ENCODE measurements around the gene CCDC137.

Gene CCDC137

DNA sequence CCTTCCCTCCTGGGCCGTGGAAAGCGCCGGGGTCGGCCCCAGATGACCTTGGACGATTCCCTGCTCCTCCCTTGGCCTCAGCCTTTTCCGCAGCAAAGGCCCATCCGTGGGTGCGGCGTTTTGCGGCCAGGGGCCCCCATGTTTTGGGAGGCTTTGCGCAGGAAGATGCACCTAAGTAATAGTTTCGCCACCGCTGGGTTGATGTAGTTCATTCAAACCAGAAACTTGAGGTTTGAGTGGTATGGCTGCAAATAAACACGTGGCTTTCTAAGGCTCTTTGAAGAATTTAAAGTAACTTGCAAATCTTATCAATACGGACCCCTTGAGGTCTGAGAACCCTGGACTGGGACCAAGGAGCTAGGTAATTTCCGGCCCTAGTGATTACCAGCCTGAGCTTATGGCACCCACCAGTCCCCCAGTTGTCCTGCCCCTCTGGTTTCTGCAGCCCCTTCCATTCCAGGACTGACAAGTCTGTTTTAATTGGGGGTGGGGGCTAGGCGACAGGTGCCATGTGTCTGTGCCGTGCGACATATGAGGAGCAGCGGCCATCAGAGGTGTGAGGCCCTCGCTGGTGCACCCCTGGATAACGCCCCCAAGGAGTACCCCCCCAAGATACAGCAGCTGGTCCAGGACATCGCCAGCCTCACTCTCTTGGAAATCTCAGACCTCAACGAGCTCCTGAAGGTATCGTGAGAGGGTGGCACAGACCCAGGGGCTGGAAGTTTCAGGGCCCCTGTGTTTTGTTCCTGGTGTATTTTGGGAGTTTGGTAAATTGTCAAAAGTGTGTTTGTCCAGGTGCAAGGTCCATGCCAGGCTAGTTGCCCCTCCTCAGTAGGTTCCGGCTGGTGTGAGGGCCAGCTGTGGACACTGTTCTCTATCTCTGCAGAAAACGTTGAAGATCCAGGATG lies 37.5 kb downstream of the CCDC137 start:
- no peak for DNase-seq

DNA sequence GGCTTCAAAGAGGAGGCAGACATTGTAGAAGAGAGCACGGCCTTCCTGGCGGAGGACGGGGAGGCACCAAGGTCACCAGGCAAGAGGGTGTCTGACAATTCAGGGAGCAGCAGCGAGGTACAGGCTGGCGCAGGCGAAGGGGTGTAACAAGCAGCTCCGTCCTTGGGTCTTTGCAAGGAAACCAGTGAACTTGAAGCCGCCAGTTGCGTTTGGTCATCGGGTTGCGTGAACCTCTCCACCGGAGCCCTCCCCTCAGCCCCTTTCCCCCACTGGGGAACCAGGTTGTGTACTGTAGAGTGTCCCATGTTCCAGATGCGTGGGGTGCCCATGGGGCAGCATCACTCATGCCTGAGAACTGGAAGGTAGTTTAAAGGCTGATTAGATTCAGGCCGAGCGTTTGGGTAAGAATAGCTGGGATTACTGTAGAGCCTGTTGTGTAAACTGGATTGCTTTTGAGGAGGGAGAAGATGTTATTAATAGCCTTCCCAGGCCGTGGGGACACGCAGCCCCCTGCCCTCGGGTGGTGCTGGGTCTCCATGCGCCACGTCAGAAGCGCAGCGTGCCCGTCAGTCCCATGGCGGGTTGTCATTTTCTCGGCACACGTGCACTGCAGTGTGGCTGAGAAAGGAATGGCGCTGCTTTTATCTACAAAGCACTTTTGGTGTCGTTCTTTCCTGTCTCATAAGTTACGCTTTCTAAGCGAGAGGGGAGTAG lies 39.1 kb downstream of the CCDC137 start:
- no peak for DNase-seq

DNA sequence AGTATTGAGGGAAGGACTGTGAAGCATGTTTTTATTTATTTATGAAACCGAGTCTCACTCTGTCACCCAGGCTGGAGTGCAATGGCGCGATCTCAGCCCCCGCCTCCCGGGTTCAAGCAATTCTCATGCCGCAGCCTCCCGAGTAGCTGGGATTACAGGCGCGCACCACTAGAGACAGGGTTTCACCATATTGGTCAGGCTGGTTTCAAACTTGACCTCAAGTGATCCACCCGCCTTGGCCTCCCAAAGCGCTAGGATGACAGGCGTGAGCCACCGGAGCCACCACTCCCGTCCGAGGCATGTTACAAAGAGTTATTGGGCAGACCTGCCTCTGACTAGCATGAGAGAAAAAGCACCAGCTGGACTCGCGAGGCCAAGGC lies 39.7 kb downstream of the CCDC137 start:
- no peak for DNase-seq

DNA sequence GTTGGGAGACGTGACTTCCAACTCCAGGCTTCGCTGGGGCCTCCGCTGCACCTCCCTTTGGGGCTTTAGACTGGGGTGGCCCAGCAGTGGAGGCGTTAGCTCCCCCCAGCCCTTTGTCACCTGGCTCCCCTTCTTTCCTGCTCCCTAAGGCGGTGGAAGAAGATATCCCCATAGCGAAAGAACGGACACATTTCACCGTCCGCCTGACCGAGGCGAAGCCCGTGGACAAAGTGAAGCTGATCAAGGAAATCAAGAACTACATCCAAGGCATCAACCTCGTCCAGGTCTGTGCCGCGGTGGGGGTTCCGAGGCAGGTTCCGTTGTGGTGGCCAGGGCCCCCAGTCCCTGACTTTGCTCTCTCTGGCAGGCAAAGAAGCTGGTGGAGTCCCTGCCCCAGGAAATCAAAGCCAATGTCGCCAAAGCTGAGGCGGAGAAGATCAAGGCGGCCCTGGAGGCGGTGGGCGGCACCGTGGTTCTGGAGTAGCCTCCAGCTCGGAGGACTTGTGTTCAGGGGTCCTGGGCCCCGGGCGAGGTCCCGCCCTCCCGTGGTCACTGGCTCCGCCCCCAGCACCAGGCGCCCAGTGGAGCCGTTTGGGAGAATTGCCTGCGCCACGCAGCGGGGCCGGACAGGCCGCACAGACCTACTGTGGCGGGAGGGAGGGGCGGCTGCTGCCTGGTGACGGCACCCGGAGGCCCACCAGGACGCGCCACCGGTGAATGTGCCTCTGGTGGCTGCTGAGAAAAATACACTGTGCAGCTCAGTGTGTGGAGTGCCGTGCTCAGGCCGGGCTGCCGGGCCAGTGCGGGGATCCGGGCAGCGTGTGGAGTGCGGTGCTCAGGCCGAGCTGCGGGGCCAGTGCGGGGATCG lies 40.5 kb downstream of the CCDC137 start:
- no peak for DNase-seq

DNA sequence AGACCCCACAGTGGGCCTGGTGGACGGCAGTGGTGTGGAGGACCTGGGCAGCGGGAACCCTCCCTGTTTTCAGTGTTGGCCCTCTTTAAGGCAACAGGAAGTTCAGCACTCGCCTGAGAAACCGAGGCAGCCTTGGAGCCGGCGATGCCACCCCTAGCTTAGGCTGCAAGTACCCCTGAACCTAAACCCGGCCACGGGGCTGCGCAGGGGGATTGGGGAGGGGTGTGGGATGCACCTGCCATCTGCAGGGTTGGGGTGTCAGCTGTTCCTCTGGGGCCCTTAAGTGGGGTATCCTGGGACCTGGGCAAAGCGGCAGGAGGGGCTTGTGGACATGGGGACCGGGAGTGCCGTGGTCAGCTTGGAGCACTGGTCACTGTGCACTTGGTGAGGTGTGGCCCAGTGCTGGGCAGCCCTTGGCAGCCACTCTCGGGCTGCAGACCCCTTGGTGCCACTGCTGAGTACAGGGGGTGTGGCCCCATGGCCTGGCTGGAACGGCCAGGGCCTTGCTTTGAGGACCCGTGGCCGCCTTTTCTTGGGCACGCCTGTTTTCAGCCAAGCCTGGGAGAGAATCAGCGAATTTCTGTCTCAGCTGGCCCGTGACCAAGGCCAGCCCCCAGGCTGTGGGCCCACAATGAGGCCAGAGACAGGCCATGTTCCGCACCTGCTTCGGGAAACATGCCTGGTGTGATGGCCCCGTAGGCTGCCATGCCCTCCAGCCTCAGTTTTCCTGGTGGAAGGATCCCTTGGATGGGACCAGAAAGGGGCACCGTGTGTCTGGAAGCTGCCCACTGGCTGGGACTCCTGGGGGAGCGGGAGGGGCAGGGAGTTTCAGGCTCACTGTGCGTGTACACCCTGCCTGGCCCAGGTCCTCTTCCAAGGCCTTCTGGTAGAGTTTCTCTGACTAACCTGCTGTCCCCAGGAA lies 41.4 kb downstream of the CCDC137 start:
- no peak for DNase-seq

DNA sequence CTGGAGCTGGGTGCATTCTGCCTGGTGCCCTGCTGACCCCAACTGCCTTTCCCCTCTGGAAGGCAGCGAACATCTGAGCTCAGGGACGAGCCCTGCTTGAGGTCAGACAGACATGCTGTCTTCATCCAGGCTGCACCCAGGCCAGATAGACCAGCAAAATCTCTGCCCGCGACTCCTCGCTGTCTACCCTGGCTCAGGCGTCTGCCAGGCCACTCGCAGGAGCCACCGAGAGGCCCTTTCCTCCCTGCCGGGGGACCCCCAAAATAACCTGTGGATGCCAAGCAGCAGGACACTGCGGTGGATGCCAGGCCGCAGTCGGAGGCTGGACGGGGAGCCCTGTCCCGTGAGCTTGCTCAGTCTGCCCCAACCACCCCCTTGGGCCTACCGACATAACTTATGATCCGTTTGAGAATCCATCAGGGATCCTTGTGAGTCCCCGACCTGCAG lies 42.2 kb downstream of the CCDC137 start:
- no peak for DNase-seq

DNA sequence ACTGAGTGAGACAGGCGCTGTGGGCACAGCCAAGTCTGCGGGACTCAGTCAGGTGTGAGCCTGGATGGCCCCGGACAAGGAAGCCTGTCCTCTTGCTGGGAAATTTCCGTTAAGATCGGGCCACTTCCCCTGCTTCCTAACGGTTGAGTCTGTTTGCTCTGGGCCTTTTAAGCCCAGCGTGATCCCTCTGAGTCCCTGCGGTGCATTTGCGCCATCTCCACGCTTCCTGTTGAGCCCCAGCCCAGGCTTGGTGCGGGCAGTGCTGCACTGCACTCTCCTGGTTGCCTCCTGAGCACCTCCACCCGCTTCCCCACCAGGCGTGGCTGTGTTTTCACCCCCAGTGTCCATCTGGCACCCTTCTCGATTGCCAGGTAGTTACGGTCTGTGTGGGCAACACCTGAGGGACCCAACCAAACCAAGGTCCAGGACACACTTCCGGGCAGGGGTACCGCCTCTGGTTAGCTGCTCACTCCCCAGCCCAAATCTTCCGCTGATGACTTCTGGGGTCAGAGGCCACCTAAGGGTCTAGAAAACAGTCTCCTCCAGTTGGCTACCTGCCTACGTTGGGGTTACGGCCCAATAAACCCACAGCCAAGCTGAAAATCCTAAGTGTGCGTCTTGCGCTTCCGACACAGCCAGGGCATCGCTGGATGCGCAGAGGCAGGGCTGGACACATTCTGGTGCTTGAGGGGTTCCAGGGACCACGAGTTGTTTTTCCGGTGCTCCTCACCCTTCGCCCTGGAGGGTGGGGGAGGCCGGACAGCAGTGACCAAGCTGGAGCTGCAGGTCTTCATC lies 44.2 kb downstream of the CCDC137 start:
- no peak for DNase-seq

DNA sequence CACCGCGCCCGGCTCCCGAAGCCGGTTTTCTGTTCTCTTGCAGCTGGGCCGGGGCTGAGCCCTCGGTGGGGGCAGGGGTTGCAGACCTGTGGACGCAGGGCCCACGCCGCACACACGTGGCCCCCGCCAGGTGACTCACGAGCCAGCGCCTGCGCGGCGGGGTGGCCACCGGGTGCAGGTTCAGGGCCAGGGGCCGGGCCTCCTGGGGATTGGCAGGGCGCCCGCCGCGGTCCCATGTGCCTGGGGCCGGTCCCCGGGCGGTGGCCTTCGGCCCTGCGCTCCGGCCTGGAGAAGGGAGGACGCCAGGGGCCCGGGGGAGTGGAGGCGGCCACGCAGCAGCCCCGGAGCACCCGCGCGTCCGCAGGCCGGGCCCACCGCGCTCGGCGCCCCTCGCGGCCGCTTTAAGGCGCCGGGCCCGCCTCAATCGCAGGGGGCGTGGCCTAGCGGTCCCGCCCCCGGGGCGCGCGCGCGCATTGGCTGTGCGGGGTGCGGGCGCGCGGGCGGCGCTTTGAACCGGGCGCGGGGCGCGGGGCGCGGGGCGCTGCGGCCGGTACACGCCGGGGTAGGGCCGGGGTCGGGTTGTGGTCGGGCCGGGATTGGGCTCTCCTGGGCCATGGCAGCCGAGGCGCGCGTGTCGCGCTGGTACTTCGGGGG lies 45.4 kb downstream of the CCDC137 start, which contains the start of gene SLC25A10:
Gene SLC25A10 (plus strand): TSS at position 471 of the 654 bp plus-strand sequence. CDS start 143 bp downstream, at position 614.
- peak; percentile 95 for DNase-seq

DNA sequence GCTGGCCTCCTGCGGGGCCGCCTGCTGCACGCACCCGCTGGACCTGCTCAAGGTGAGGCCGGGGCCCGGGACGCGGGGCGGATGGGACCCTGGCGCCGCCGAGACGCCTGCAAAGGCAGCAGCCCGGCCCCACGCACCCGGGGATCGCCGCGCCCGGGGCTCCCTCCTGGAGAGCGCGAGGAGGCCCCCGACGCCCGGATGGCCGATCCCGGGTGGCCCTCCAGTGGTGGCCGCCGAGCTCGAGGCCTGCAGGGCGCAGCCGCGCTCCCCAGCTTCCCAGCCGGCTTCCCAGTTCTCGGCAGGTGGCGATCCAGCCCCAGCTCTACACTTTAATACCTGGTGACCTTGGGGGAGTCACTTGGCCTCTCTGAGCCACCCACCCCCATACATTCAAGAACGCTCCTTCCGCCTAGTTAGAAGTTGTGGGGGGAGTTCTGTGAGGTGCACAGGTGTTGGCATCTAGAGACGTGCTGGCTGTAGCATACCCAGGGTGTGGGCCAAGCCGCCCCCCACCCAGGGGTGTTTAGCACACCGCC lies 46.0 kb downstream of the CCDC137 start:
- no peak for DNase-seq

DNA sequence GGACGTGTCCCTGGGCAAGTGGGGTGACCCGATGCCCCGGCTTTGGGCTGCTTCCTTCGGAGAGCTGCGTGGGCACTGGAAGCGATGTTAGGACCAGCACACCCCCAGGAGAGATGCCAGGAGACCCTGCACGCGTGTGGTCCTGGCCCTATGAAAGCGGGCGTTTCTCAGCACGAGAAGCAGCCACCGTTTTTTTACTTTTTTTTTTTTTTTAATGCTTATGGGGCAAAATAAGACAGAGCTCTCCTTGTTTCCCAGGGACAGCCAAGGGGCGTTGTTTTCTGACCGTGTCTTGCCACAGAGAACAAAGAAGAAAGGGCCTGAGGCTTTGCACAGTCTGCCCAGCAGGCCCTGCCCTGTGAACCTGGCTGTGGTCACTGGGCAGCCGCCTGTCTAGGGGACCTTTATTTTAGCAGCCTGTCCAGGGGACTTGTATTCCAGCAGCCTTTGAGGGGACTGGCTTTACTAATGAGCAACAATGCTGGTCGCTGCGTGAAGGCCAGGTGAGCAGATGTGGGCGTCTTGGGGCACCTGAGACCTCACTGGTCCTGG lies 46.5 kb downstream of the CCDC137 start:
- DNase-seq = peak; percentile 86

DNA sequence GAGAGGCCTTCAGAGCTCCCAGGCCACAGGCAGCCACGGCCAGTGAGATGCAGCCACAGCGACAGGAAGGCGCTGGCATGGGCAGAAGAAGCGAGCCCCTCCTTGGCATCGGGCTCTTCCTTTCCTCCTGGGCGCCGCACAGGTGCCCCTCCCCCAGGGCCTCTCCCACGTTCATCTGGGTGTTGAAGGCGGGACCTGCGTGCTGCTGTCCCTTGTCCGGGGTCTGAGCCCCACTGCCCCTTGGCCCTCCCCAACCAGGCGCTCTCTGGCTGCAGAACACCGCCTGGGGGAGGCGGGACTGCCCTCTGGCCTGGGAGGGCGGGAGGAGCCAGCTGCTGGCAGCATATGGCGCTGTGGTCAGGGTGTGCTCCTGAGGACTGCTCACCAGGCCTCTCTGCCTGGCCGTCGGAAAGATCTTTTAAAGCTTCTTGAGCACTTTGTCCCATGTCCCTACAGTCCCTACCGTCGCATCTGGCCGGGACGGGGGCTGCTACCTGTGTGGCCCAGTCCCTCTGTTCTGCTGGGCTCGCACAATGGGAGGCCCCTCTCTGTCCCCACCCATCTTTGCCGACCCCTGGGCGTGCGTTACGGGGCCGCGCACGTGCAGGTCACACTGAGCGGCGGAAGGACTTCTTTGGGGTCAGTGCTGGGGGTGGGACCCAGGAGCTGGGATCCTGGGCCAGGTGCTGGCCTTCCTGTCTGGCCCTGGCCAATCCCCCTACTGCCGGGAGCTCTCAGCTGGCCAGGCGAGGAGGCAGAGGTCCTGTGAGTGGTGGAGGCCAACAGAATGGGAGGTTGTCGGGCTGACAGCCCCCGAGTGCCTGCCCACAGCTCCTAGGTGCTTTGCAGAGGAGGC lies 47.2 kb downstream of the CCDC137 start:
- DNase-seq = peak; percentile 83

DNA sequence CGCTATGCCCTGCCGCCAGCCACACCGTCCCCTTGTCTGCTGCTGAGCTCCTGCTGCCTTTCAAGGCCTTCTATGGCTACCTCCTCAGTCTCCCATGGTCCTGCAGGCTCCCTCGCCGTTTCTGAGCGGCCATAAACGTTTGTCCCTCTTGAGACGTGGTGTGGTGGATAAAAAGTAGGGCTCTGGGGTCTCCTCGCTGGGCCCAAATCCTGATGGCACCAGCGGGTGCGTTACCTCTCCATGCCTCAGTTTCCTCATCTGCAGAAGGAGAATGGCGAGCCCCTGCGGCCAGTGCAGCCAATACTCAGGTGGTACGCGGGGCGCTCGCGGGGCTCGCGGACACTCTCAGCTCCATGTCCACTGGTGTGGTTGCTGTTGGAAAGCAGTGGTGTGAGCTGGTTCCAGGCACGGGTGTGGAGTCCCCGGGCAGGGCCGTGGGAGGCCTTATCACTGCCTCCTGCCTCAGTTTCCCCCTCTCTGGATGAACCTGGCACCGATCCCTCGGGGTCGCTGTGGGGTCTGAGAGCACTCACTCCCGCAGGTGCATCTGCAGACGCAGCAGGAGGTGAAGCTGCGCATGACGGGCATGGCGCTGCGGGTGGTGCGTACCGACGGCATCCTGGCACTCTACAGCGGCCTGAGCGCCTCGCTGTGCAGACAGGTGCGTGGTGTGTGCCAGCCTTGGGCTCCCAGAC lies 48.0 kb downstream of the CCDC137 start:
- no peak for DNase-seq

DNA sequence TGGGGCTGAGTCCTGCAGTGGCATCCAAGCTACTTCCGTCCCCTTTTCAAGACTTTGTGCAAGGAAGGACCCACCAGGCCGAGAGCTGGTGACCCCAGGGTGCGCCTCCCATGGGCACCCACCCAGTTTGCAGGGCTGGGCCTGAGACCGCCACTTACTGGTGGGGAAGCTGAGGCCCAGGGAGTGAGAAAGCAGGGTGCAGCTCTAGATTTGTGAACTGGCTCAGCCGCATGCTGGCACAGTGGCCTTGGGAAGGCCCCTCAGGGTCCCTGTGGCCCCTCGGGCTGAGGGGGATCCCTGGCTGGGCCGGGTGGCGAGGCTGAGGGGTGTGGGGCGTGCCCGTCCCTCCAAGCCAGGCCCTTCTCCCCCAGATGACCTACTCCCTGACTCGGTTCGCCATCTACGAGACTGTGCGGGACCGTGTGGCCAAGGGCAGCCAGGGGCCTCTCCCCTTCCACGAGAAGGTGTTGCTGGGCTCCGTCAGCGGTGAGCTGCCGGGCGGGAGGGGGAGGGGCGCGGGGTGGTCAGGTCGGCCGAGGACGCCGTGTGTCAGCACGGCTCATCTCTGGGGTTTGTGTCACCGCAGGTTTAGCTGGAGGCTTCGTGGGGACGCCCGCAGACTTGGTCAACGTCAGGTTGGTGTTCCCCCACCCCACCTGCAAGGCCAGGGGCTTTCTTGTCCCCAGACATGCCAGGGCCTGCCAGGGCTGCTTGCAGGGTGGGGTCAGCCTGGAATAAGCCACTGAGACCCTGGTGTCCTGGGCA lies 48.8 kb downstream of the CCDC137 start:
- no peak for DNase-seq

DNA sequence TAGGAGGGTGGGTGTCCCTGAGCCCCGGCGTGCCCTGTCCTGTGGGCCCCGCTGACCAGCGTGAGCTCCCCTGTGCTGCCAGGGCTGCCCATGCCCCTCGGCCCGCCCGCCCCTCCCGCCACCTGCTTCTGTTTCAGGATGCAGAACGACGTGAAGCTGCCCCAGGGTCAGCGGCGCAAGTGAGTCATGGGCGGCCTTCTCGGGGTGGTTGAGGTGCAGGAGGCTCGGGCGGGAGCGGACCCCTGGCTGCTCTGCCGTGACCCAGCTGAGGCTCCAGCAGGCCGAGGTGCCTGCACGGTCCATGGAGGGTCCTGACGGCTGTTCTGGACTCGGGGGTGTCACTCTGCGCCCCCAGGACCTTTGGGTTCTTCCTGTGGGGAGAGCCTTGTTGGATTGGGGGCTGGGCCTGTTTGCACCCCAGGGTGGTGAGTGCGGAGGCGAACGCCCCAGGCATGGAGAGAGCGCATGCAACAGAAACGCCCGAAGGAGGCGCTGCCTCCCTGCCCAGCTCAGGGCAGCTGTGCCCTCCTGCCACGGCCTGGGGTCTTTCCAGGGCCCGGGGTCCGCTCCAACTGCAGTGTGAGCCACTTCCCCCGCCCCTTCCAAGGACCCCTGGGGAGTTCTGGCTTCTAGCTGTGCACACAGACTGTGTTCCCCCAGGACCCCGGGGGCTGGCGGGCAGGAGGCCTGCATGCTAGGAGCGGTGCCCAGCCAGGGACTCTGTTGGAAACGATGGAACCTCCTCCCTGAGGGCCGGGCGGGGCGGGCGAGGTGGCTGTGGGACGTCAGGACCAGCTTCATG lies 49.5 kb downstream of the CCDC137 start:
- no peak for DNase-seq

DNA sequence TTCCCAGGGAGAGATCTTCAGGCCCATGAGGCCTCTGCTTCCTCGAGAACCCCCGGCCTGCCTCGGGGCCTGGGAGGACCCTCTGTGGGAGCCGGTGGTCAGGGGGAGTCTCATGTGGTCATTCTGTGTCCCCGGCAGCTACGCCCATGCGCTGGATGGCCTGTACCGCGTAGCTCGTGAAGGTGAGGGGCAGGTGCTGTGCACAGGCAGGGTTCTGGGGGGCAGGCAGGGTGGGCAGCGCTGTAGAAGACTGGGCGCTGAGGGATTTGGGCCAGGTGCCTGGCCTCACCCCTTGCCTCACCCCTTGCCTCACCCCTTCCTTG lies 50.1 kb downstream of the CCDC137 start:
- DNase-seq = no peak

DNA sequence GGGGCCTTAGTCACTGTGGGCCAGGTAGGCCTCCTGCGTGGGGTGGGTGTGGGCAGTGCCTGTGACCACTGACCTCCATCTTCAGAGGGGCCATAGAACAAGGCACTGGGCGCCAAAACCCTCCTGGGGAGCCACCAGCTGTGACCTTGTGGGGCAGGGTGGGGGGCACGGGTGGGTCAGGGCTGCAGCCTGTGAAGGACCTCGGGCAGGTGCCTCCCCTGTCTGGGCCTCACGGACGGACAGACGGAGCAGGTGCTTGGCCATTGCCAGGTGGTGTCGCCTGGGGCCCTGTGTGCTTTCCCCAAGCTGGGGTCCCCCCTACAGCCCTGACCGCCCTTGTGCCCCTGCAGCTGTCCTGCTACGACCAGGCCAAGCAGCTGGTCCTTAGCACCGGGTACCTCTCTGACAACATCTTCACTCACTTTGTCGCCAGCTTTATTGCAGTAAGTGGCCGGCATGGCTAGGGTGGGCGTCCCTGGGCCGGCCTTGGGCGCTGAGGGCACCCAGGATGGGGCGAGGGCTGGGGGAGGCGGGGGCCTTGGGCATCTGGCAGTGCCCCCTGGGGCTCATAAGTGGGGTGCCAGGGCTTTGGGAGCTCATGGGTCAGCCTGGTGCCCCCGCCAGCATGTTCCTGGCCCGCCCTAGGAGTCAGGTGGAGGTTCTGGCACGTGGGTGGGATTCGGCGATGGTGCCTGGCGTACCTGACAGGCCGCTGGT lies 50.7 kb downstream of the CCDC137 start:
- no peak for DNase-seq

Data from islet precursor cell (in vitro differentiated cells).